ENCODE measurements around the gene MAPK8IP2. TPM values are rescaled to one million over a fixed set of nuclear protein-coding genes. Genes with fewer than 3 reads are reported as not detected.
"Not testable (repeated sequence)": the region's sequence is repeated elsewhere in the genome, so short reads cannot be mapped to it uniquely, and the experiment has no call there.

The MAPK8IP2 gene
- total RNA-seq, 4 donors from 2014 or later, result 0.94 to 3.3 (median 1.5) TPM

- 88 to 90% methylated on average over 11 of the region's 11 CpGs for WGBS, 2 donors
- H3K27me3 ChIP-seq, result no peaks in the 10 kb centered on the region
- TF ChIP-seq, protein P1, sequence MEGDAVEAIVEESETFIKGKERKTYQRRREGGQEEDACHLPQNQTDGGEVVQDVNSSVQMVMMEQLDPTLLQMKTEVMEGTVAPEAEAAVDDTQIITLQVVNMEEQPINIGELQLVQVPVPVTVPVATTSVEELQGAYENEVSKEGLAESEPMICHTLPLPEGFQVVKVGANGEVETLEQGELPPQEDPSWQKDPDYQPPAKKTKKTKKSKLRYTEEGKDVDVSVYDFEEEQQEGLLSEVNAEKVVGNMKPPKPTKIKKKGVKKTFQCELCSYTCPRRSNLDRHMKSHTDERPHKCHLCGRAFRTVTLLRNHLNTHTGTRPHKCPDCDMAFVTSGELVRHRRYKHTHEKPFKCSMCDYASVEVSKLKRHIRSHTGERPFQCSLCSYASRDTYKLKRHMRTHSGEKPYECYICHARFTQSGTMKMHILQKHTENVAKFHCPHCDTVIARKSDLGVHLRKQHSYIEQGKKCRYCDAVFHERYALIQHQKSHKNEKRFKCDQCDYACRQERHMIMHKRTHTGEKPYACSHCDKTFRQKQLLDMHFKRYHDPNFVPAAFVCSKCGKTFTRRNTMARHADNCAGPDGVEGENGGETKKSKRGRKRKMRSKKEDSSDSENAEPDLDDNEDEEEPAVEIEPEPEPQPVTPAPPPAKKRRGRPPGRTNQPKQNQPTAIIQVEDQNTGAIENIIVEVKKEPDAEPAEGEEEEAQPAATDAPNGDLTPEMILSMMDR (IDR thresholded peaks at IDR 0.05), result no peak
- no peak for TF ChIP-seq POLR2A (IDR thresholded peaks at IDR 0.05)
- H3K27ac ChIP-seq, result no peak overlapping the region
- H3K4me1 ChIP-seq, result peaks cover 2 to 3% of the 10 kb centered on the region in 2 donors
- H3K4me3 ChIP-seq (replicated peaks in 1 of 3), result no peak overlapping the region
- DNase-seq, result no peak
- no peaks in the 10 kb centered on the region for H3K9me3 ChIP-seq
- no peaks in the 10 kb centered on the region for H3K36me3 ChIP-seq
- intact Hi-C loops (cut with DNase I), result no loop called here
Observed at GRCh38 chr22:50633771-50634170, 33.2 kb downstream of the MAPK8IP2 start.

- DNase-seq, result no peak
- no peaks in the 10 kb centered on the region for H3K27me3 ChIP-seq
- 91 to 94% methylated on average over 11 of the region's 11 CpGs for WGBS, 2 donors
- no peaks in the 10 kb centered on the region for H3K36me3 ChIP-seq
- H3K9me3 ChIP-seq, result no peaks in the 10 kb centered on the region
- no peaks in the 10 kb centered on the region for H3K4me1 ChIP-seq
- TF ChIP-seq, protein P1 (IDR thresholded peaks at IDR 0.05), result no peak
- no peak for TF ChIP-seq POLR2A (IDR thresholded peaks at IDR 0.05)
- H3K27ac ChIP-seq, result no peak overlapping the region
- no peak overlapping the region for H3K4me3 ChIP-seq (replicated peaks in 1 of 3)
- intact Hi-C loops (cut with DNase I), result no loop called here
Observed at GRCh38 chr22:50635591-50635990, 35.0 kb downstream of the MAPK8IP2 start.

GRCh38 chr22:50640296-50640695 is 39.7 kb downstream of the MAPK8IP2 start:
- DNase-seq; H3K36me3 ChIP-seq; H3K4me3 ChIP-seq (replicated peaks in 1 of 3); H3K27me3 ChIP-seq; H3K27ac ChIP-seq; H3K9me3 ChIP-seq; intact Hi-C loops (cut with DNase I): not testable (repeated sequence)
- 95 to 97% methylated on average over 12 of the region's 12 CpGs for WGBS, 2 donors
- H3K4me1 ChIP-seq, result peaks cover 10 to 12% of the 10 kb centered on the region in 2 donors

- no peaks in the 10 kb centered on the region for H3K27me3 ChIP-seq
- 78 to 82% methylated on average over 13 to 15 of the region's 15 CpGs for WGBS, 2 donors
- DNase-seq, result no peak
- H3K27ac ChIP-seq, result peak overlapping the region in 1 of 3 donors; percentile 14
- intact Hi-C loops (cut with DNase I), result no loop called here
- H3K4me1 ChIP-seq, result peaks cover 10 to 13% of the 10 kb centered on the region in 2 donors
- TF ChIP-seq, protein P1 (IDR thresholded peaks at IDR 0.05), result no peak
- TF ChIP-seq POLR2A (IDR thresholded peaks at IDR 0.05), result no peak
- no peak overlapping the region for H3K4me3 ChIP-seq (replicated peaks in 1 of 3)
- H3K36me3 ChIP-seq, result no peaks in the 10 kb centered on the region
- H3K9me3 ChIP-seq, result no peaks in the 10 kb centered on the region
Observed at GRCh38 chr22:50640857-50641647, 40.5 kb downstream of the MAPK8IP2 start.

GRCh38 chr22:50641696-50642607 is 41.4 kb downstream of the MAPK8IP2 start:
- Histone ChIP-seq H3K4me1 (peaks cover 15 to 18% of the 10 kb centered on the region in 2 donors), H3K27me3 (no peaks in the 10 kb centered on the region), H3K36me3 (no peaks in the 10 kb centered on the region), H3K4me3 (replicated peaks in 1 of 3) (no peak overlapping the region), H3K9me3 (no peaks in the 10 kb centered on the region), H3K27ac (peak overlapping the region in 1 of 3 donors; percentile 14)
- peak in 1 of 2 donors; percentile 41 for DNase-seq
- TF ChIP-seq, protein P1 (IDR thresholded peaks at IDR 0.05), result peak in 3 of 6 experiments; percentile 22 to 48 (median 33)
- no peak for TF ChIP-seq POLR2A (IDR thresholded peaks at IDR 0.05)
- WGBS, 2 donors, result 11 to 20% methylated on average over 14 to 17 of the region's 17 CpGs
- intact Hi-C loops (cut with DNase I), result no loop called here

DNA sequence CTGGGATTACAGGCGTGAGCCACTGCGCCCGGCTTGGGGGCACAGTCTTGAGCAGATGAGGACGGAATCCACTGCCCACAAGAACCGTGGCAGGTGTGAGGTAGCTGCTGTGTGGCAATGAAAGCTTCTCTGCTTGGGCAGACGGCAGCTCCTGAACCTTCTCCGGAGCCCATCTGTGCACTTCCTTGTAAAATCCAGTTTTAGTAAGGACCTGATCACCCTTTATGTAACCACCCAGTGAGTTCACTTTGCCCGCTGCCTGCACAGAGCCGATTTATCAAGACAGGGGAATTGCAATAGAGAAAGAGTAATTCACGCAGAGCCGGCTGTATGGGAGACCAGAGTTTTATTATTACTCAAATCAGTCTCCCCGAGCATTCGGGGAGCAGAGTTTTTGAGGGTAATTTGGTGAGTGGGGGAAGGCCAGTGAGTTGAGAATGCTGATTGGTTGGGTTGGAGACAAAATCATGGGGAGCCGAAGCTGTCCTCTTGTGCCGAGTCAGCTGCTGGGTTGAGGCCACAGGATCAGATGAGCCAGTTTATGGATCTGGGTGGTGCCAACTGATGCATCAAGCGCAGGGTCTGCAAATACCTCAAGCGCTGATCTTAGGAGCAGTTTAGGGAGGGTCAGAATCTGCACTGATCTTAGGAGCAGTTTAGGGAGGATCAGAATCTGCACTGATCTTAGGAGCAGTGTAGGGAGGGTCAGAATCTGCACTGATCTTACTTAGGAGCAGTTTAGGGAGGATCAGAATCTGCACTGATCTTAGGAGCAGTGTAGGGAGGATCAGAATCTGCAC is 42.6 kb downstream of the MAPK8IP2 start:
- not testable (repeated sequence) for H3K27me3 ChIP-seq

GRCh38 chr22:50643821-50644101 is 43.2 kb downstream of the MAPK8IP2 start:
- DNase-seq; H3K9me3 ChIP-seq; H3K4me3 ChIP-seq (replicated peaks in 1 of 3); intact Hi-C loops (cut with DNase I); H3K27ac ChIP-seq; H3K27me3 ChIP-seq; H3K36me3 ChIP-seq: not testable (repeated sequence)
- 82 to 90% methylated on average over 3 of the region's 3 CpGs for WGBS, 2 donors
- peaks cover 19 to 20% of the 10 kb centered on the region in 2 donors for H3K4me1 ChIP-seq

More for the DNA sequence above, 42.6 kb downstream of the MAPK8IP2 start:
- H3K9me3 ChIP-seq; intact Hi-C loops (cut with DNase I); H3K4me3 ChIP-seq (replicated peaks in 1 of 3); DNase-seq; H3K36me3 ChIP-seq; H3K27ac ChIP-seq: not testable (repeated sequence)
- H3K4me1 ChIP-seq, result peaks cover 19 to 20% of the 10 kb centered on the region in 2 donors
- 88 to 94% methylated on average over 17 of the region's 17 CpGs for WGBS, 2 donors
